HepG2 (cell line): Measurements from ENCODE around the gene STK36. TPM values are rescaled to one million over a fixed set of nuclear protein-coding genes. Genes with fewer than 3 reads are reported as not detected.

ENCODE experiments used
- DPF2 ChIP-seq: sonication (generic); formaldehyde crosslinking; IDR thresholded peaks from 2 replicates; pipeline ENCODE4 v1.4.0; 2020; ENCODE audit warnings: mild to moderate bottlenecking, low read depth, missing genetic modification reagents, borderline replicate concordance
- GABPB1 ChIP-seq: IDR thresholded peaks from 2 replicates; pipeline ENCODE4 v1.6.1; 2016; ENCODE audit warnings: mild to moderate bottlenecking, missing genetic modification reagents, moderate library complexity, missing compliant biosample characterization
- NFIB ChIP-seq: sonication (generic); formaldehyde crosslinking; IDR thresholded peaks from 2 replicates; pipeline ENCODE4 v1.9.0; 2021; ENCODE audit warnings: missing genetic modification reagents, mild to moderate bottlenecking, borderline replicate concordance
- PCBP2 ChIP-seq: fragments of 200-400 bp; formaldehyde crosslinking; optimal IDR thresholded peaks from 2 replicates; pipeline ENCODE3; 2018; ENCODE audit warnings: low read length, low read depth; ENCODE audit not compliant: poor library complexity, severe bottlenecking
- SNAPC5 ChIP-seq: sonication (generic); formaldehyde crosslinking; IDR thresholded peaks from 2 replicates; pipeline ENCODE4 v1.8.1; 2023; ENCODE audit warnings: mild to moderate bottlenecking, missing genetic modification reagents, borderline replicate concordance
- SRF ChIP-seq: IDR thresholded peaks from 2 replicates; pipeline ENCODE4 v1.6.1; 2011; ENCODE audit warnings: mild to moderate bottlenecking, low read depth, low read length, moderate library complexity
- TFDP2 ChIP-seq: sonication (generic); formaldehyde crosslinking; IDR thresholded peaks from 2 replicates; pipeline ENCODE4 v1.4.0; 2020; ENCODE audit warnings: missing genetic modification reagents
- YEATS2 ChIP-seq: sonication (generic); formaldehyde crosslinking; IDR thresholded peaks from 2 replicates; pipeline ENCODE4 v1.4.0; 2020; ENCODE audit warnings: missing genetic modification reagents, borderline replicate concordance
- ZBTB8A ChIP-seq: sonication (generic); formaldehyde crosslinking; IDR thresholded peaks from 2 replicates; pipeline ENCODE4 v1.4.0; 2020; ENCODE audit warnings: mild to moderate bottlenecking, low read depth, missing genetic modification reagents, borderline replicate concordance
- ZNF274 ChIP-seq: sonication (generic); formaldehyde crosslinking; IDR thresholded peaks from 2 replicates; pipeline ENCODE4 v1.5.1; 2020; ENCODE audit warnings: mild to moderate bottlenecking, missing genetic modification reagents
- ZNF503 ChIP-seq: sonication (generic); formaldehyde crosslinking; IDR thresholded peaks from 2 replicates; pipeline ENCODE4 v1.4.0; 2020; ENCODE audit warnings: missing genetic modification reagents
- ZNF576 ChIP-seq: sonication (generic); formaldehyde crosslinking; IDR thresholded peaks from 2 replicates; pipeline ENCODE4 v1.4.0; 2020; ENCODE audit warnings: mild to moderate bottlenecking, missing genetic modification reagents
- ZNF746 ChIP-seq: sonication (generic); formaldehyde crosslinking; IDR thresholded peaks from 2 replicates; pipeline ENCODE4 v1.8.0; 2022; ENCODE audit warnings: mild to moderate bottlenecking, missing genetic modification reagents
- ZNF749 ChIP-seq: sonication (generic); formaldehyde crosslinking; IDR thresholded peaks from 2 replicates; pipeline ENCODE4 v1.8.0; 2022; ENCODE audit warnings: mild to moderate bottlenecking, missing genetic modification reagents, moderate library complexity, borderline replicate concordance
- ZSCAN21 ChIP-seq: sonication (generic); formaldehyde crosslinking; IDR thresholded peaks from 2 replicates; pipeline ENCODE4 v1.8.0; 2022; ENCODE audit warnings: mild to moderate bottlenecking, missing genetic modification reagents, moderate library complexity, borderline replicate concordance
- polyA plus RNA-seq, 8 experiments: library from polyadenylated mRNA; depleted of rRNA in 3 of 8; stranded (reverse) in 7 of 8; unstranded in 1 of 8; fragments of >200 nt; fragmentation: Illumina TruSeq in 4 of 8; extraction: Trizol in 4 of 8; gene quantifications; 2 replicates each; pipeline versions ENCODE4 v1.2.1 to v1.2.3, GENCODE V29; 2011 to 2016; ENCODE audit warnings: low read depth in 4 of 8, missing spikeins in 1 of 8, mixed read lengths in 1 of 8; ENCODE audit not compliant: insufficient read depth in 1 of 8
- total RNA-seq, 5 experiments: library from RNA; depleted of rRNA; stranded (reverse); fragments of >200 nt; fragmentation: Illumina TruSeq; extraction: Trizol; gene quantifications; 2 replicates each; pipeline ENCODE4 v1.2.3, GENCODE V29; 2016; ENCODE audit warnings: low read depth in 1 of 5
- TF ChIP-seq, protein P1 (sequence below): sonication (generic); formaldehyde crosslinking; IDR thresholded peaks from 2 replicates; pipeline ENCODE4 v1.4.0; 2020; ENCODE audit warnings: missing genetic modification reagents, borderline replicate concordance
- TF ChIP-seq, protein P2 (sequence below): sonication (generic); formaldehyde crosslinking; IDR thresholded peaks from 2 replicates; pipeline ENCODE4 v1.5.1; 2020; ENCODE audit warnings: missing genetic modification reagents, mild to moderate bottlenecking, borderline replicate concordance

Gene STK36
- total and polyA plus RNA-seq, 2 of the 13 experiments (the other 11 are each of a cell fraction or from before 2014, with no cell fraction given) = 45.9 to 83.5 TPM

- peak; percentile 91 for TF ChIP-seq TFDP2
- TF ChIP-seq, protein P1, sequence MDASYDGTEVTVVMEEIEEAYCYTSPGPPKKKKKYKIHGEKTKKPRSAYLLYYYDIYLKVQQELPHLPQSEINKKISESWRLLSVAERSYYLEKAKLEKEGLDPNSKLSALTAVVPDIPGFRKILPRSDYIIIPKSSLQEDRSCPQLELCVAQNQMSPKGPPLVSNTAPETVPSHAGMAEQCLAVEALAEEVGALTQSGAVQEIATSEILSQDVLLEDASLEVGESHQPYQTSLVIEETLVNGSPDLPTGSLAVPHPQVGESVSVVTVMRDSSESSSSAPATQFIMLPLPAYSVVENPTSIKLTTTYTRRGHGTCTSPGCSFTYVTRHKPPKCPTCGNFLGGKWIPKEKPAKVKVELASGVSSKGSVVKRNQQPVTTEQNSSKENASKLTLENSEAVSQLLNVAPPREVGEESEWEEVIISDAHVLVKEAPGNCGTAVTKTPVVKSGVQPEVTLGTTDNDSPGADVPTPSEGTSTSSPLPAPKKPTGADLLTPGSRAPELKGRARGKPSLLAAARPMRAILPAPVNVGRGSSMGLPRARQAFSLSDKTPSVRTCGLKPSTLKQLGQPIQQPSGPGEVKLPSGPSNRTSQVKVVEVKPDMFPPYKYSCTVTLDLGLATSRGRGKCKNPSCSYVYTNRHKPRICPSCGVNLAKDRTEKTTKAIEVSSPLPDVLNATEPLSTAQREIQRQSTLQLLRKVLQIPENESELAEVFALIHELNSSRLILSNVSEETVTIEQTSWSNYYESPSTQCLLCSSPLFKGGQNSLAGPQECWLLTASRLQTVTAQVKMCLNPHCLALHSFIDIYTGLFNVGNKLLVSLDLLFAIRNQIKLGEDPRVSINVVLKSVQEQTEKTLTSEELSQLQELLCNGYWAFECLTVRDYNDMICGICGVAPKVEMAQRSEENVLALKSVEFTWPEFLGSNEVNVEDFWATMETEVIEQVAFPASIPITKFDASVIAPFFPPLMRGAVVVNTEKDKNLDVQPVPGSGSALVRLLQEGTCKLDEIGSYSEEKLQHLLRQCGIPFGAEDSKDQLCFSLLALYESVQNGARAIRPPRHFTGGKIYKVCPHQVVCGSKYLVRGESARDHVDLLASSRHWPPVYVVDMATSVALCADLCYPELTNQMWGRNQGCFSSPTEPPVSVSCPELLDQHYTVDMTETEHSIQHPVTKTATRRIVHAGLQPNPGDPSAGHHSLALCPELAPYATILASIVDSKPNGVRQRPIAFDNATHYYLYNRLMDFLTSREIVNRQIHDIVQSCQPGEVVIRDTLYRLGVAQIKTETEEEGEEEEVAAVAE (CRISPR knock-in tag) = peak; percentile 29; the same call in 1 of the 2 replicates
- TF ChIP-seq ZNF576 (CRISPR knock-in tag) = peak; percentile 89; the same call in 1 of the 2 replicates
- peak; percentile 95 for TF ChIP-seq GABPB1 (CRISPR knock-in tag)
- peak; percentile 80 for TF ChIP-seq ZNF274 (CRISPR knock-in tag)
- no peak for TF ChIP-seq NFIB (CRISPR knock-in tag)
- TF ChIP-seq, protein P2, sequence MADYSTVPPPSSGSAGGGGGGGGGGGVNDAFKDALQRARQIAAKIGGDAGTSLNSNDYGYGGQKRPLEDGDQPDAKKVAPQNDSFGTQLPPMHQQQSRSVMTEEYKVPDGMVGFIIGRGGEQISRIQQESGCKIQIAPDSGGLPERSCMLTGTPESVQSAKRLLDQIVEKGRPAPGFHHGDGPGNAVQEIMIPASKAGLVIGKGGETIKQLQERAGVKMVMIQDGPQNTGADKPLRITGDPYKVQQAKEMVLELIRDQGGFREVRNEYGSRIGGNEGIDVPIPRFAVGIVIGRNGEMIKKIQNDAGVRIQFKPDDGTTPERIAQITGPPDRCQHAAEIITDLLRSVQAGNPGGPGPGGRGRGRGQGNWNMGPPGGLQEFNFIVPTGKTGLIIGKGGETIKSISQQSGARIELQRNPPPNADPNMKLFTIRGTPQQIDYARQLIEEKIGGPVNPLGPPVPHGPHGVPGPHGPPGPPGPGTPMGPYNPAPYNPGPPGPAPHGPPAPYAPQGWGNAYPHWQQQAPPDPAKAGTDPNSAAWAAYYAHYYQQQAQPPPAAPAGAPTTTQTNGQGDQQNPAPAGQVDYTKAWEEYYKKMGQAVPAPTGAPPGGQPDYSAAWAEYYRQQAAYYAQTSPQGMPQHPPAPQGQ (CRISPR knock-in tag) = no peak
- peak; percentile 80; the same call in 1 of the 2 replicates for TF ChIP-seq ZNF503
- TF ChIP-seq SNAPC5 (CRISPR knock-in tag) = 0 out of 2 replicates have a peak, but pooled peaks have one; percentile 41
- TF ChIP-seq SRF = no peak
- peak; percentile 84; the same call in 1 of the 2 replicates for TF ChIP-seq ZSCAN21 (CRISPR knock-in tag)
- peak; percentile 92 for TF ChIP-seq YEATS2
- peak; percentile 81 for TF ChIP-seq ZNF746
- no peak for TF ChIP-seq PCBP2
- TF ChIP-seq ZBTB8A (CRISPR knock-in tag) = no peak
- TF ChIP-seq ZNF749 (CRISPR knock-in tag) = peak; percentile 70; the same call in 1 of the 2 replicates
- TF ChIP-seq DPF2 (CRISPR knock-in tag) = no peak
These were observed 12.5 kb upstream of the STK36 start, which contains the start of the genes BCS1L and ZNF142 (continued) for GRCh38 chr2:218659258-218659987.
